CD14-positive monocyte (primary cell): ENCODE measurements around the gene RPL12. TPM values are rescaled to one million over a fixed set of nuclear protein-coding genes. Genes with fewer than 3 reads are reported as not detected.
A peak's percentile ranks its signal among the peaks of the same experiment; 100 is the strongest.

Experiments
- DNase-seq, 3 donors: peaks; one replicate each; pipeline ENCODE4 v3.0.0-alpha.2; 2011 to 2022
- H2AFZ ChIP-seq: 2 replicates; pipeline ENCODE4 v1.6.0; 2012; ENCODE audit warnings: mild to moderate bottlenecking, low read depth, low read length, inconsistent platforms; ENCODE audit not compliant: insufficient read depth, poor library complexity, severe bottlenecking
- H3K27ac ChIP-seq, 2 donors: 1 replicate in 1 of 2; 2 replicates in 1 of 2; pipeline ENCODE4 v1.5.1; 2012 to 2013; ENCODE audit warnings: low read length in 2 of 2, control low read depth in 1 of 2, inconsistent platforms in 1 of 2, low read depth in 1 of 2, mild to moderate bottlenecking in 1 of 2
- H3K27me3 ChIP-seq, 2 donors: one replicate each; pipeline versions ENCODE4 v1.6.0 to v1.6.1; 2011 to 2013; ENCODE audit warnings: low read length in 2 of 2; ENCODE audit not compliant: control insufficient read depth in 2 of 2, insufficient read depth in 2 of 2
- H3K36me3 ChIP-seq, 2 donors: replicated peaks in 1 of 2; 1 replicate in 1 of 2; 2 replicates in 1 of 2; pipeline versions ENCODE4 v1.5.1 to v1.6.1; 2012 to 2013; ENCODE audit warnings: low read length in 2 of 2, control low read depth in 1 of 2, inconsistent platforms in 1 of 2, mild to moderate bottlenecking in 1 of 2; ENCODE audit not compliant: insufficient read depth in 2 of 2, control insufficient read depth in 1 of 2
- H3K4me1 ChIP-seq, 2 donors: 1 replicate in 1 of 2; 2 replicates in 1 of 2; pipeline versions ENCODE4 v1.5.1 to v1.6.1; 2012 to 2013; ENCODE audit warnings: low read length in 2 of 2, control low read depth in 1 of 2, inconsistent platforms in 1 of 2, mild to moderate bottlenecking in 1 of 2, moderate library complexity in 1 of 2; ENCODE audit not compliant: insufficient read depth in 2 of 2, control insufficient read depth in 1 of 2
- H3K4me2 ChIP-seq: replicated peaks from 2 replicates; pipeline ENCODE3; 2012; ENCODE audit warnings: low read length, moderate library complexity, mild to moderate bottlenecking; ENCODE audit not compliant: poor library complexity, severe bottlenecking; ENCODE audit errors: extremely low read depth
- H3K4me3 ChIP-seq, 3 experiments: fragments of 200-600 bp in 1 of 3; sonication (generic) in 1 of 3; replicated peaks in 1 of 3; 1 replicate in 2 of 3; 2 replicates in 1 of 3; pipeline ENCODE4 v1.5.1; 2011 to 2013; ENCODE audit warnings: low read length in 3 of 3, mild to moderate bottlenecking in 3 of 3, control low read depth in 2 of 3, low read depth in 2 of 3, inconsistent platforms in 1 of 3, moderate library complexity in 1 of 3
- H3K79me2 ChIP-seq: 2 replicates; pipeline ENCODE4 v1.6.0; 2012; ENCODE audit warnings: mild to moderate bottlenecking, control low read depth, inconsistent platforms, low read length, moderate library complexity; ENCODE audit not compliant: insufficient read depth
- H3K9ac ChIP-seq: 2 replicates; pipeline ENCODE4 v1.6.0; 2017; ENCODE audit warnings: low read length, mild to moderate bottlenecking; ENCODE audit not compliant: insufficient read depth, poor library complexity, severe bottlenecking
- H3K9me3 ChIP-seq, 2 donors: replicated peaks in 1 of 2; 1 replicate in 1 of 2; 2 replicates in 1 of 2; pipeline versions ENCODE4 v1.5.1 to v1.6.1; 2012 to 2013; ENCODE audit warnings: low read length in 2 of 2, control low read depth in 1 of 2; ENCODE audit not compliant: control insufficient read depth in 1 of 2, insufficient read depth in 1 of 2
- H4K20me1 ChIP-seq: 2 replicates; pipeline ENCODE4 v1.6.0; 2012; ENCODE audit warnings: mild to moderate bottlenecking, low read length, control low read depth, moderate library complexity; ENCODE audit not compliant: insufficient read depth
- H3K27ac Mint-ChIP-seq, 7 donors: one replicate each; pipeline ENCODE4 v1.8.0; 2020; ENCODE audit warnings: mild to moderate bottlenecking in 7 of 7, mixed read lengths in 7 of 7, moderate library complexity in 6 of 7, inconsistent platforms in 2 of 7
- H3K27me3 Mint-ChIP-seq, 3 donors: one replicate each; pipeline ENCODE4 v1.8.0; 2021 to 2022; ENCODE audit warnings: low read depth in 3 of 3, mild to moderate bottlenecking in 3 of 3, mixed read lengths in 3 of 3, moderate library complexity in 3 of 3, inconsistent platforms in 1 of 3
- H3K36me3 Mint-ChIP-seq, 2 donors: one replicate each; pipeline ENCODE4 v1.8.0; 2020; ENCODE audit warnings: mixed read lengths in 2 of 2, inconsistent platforms in 1 of 2, mild to moderate bottlenecking in 1 of 2
- H3K4me1 Mint-ChIP-seq: one replicate; pipeline ENCODE4 v1.8.0; 2020; ENCODE audit warnings: mild to moderate bottlenecking, mixed read lengths
- H3K4me3 Mint-ChIP-seq, 2 donors: one replicate each; pipeline ENCODE4 v1.8.0; 2020; ENCODE audit warnings: mild to moderate bottlenecking in 2 of 2, mixed read lengths in 2 of 2, moderate library complexity in 1 of 2
- H3K9me3 Mint-ChIP-seq, 7 donors: one replicate each; pipeline ENCODE4 v1.8.0; 2020 to 2022; ENCODE audit warnings: mixed read lengths in 7 of 7, mild to moderate bottlenecking in 6 of 7, moderate library complexity in 6 of 7, inconsistent platforms in 2 of 7
- CTCF ChIP-seq: fragments of 200-600 bp; IDR thresholded peaks from one replicate; pipeline ENCODE4 v1.8.0; 2022; ENCODE audit warnings: antibody characterized with exemption, mild to moderate bottlenecking
- WGBS: methylation state at CpG from one replicate; pipeline ENCODE4 v1.1.5; 2013; ENCODE audit warnings: missing lambda C conversion rate; ENCODE audit not compliant: insufficient coverage; 5-methylcytosine and 5-hydroxymethylcytosine counted together
- intact Hi-C, 2 donors: fragments of 100-400 bp; cut with micrococcal nuclease; formaldehyde crosslinking; loops; one replicate each; pipeline versions ENCODE4 v1.15.0 to v1.15.1; 2023
- polyA plus RNA-seq, 3 donors: library from polyadenylated mRNA; depleted of rRNA in 1 of 3; unstranded in 2 of 3; stranded (reverse) in 1 of 3; fragments of 300-500 nt in 2 of 3; fragments of >200 nt in 1 of 3; fragmentation: Illumina TruSeq in 2 of 3; gene quantifications; 1 replicate in 2 of 3; 2 replicates in 1 of 3; pipeline ENCODE4 v1.2.3, GENCODE V29; 2012 to 2021
- small RNA-seq: library from RNA; depleted of rRNA; stranded (forward); fragments of <200 nt; gene quantifications from one replicate; pipeline ENCODE3, GENCODE V24; 2012; ENCODE audit warnings: low read depth; ENCODE audit not compliant: insufficient read length

RPL12 gene
- polyA plus RNA-seq, 3 donors = 417 to 1,509 (median 490) TPM

DNA sequence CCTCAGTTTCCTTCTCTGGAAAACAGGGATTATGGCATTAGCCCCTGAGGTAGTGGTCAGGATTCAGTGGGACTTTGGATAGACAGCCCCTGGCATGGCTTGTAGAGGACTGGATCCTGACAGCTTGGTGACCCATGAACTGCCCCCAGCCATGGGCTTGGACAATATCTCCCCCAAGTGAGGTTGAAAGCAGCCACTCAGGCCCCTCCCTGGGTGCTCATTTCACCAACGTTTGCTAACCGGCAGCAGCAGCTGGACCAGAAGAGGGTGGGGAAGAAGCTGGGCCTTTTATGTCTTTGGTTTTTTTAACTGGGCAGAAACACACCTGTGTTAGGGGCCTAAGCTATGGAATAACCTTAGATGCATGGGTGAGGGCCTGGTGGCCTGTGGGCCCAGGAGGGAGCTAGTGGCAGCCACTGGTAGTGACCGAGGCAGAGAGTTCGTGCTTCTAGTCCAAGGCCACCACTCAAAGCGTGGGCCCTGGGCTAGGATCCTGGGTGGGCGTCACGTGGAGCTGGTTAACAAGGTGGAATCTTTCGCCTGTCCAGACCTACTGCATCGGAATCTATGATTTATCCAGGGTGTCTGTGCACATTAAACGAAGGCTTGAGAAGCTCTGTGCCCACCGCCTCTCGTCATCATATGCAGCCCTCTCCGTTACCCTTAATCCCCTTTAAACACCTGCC is 52.3 kb downstream of the RPL12 start:
- Mint-ChIP-seq H3K4me3 (peak overlapping the region; percentile 76 to 89), H3K27ac (no peak overlapping the region), H3K9me3 (peaks cover 0 to 3% (median 0%) of the 10 kb centered on the region in 7 donors), H3K4me1 (peaks cover 15% of the 10 kb centered on the region), H3K27me3 (peaks cover 15 to 29% (median 15%) of the 10 kb centered on the region in 3 donors), H3K36me3 (peaks cover 0 to 3% of the 10 kb centered on the region in 2 donors)
- Histone ChIP-seq H3K27ac (no peak overlapping the region), H3K9me3 (no peaks in the 10 kb centered on the region), H4K20me1 (peaks cover 5% of the 10 kb centered on the region), H3K4me3 (peak overlapping the region in 1 of 3 experiments; percentile 72), H3K36me3 (peaks cover 0 to 2% of the 10 kb centered on the region in 2 donors), H3K9ac (no peak overlapping the region), H3K4me1 (peaks cover 19 to 27% of the 10 kb centered on the region in 2 donors), H3K27me3 (peaks cover 0 to 7% of the 10 kb centered on the region in 2 donors), H3K4me2 (no peak overlapping the region), H3K79me2 (no peaks in the 10 kb centered on the region), H2AFZ (no peak overlapping the region)
- TF ChIP-seq CTCF = no peak
- intact Hi-C loops = loop anchor here (5.0 kb wide), 1 partner anchor 177 kb away; no protein-coding TSS in a partner anchor
- 100% methylated on average over 11 of the region's 13 CpGs for WGBS
- no peak for DNase-seq

- Histone ChIP-seq H3K27ac (no peak overlapping the region), H3K27me3 (peaks cover 0 to 7% of the 10 kb centered on the region in 2 donors), H3K9ac (peak overlapping the region; percentile 62), H3K4me2 (peak overlapping the region; percentile 87), H3K36me3 (no peaks in the 10 kb centered on the region), H2AFZ (peak overlapping the region; percentile 82), H3K4me1 (peaks cover 19 to 27% of the 10 kb centered on the region in 2 donors), H4K20me1 (peaks cover 5% of the 10 kb centered on the region), H3K4me3 (peak overlapping the region in 2 of 3 experiments; percentile 33 to 72), H3K79me2 (no peaks in the 10 kb centered on the region), H3K9me3 (no peaks in the 10 kb centered on the region)
- H3K4me1 Mint-ChIP-seq = peaks cover 15% of the 10 kb centered on the region
- DNase-seq = no peak
- H3K27me3 Mint-ChIP-seq = peaks cover 12 to 29% (median 15%) of the 10 kb centered on the region in 3 donors
- peaks cover 0 to 3% of the 10 kb centered on the region in 2 donors for H3K36me3 Mint-ChIP-seq
- intact Hi-C loops = loop anchor here (5.0 kb wide), 1 partner anchor 176 kb away; no protein-coding TSS in a partner anchor
- peak overlapping the region in 2 of 7 donors; percentile 14 to 61 for H3K27ac Mint-ChIP-seq
- WGBS = 41% methylated on average over 5 of the region's 5 CpGs
- TF ChIP-seq CTCF = no peak
- H3K9me3 Mint-ChIP-seq = peaks cover 0 to 3% (median 0%) of the 10 kb centered on the region in 7 donors
- peak overlapping the region; percentile 76 to 89 for H3K4me3 Mint-ChIP-seq
Observed at GRCh38 chr9:127398275-127398647, 52.9 kb downstream of the RPL12 start.

Small RNA genes within 50 kb of the gene (small RNA-seq; reads per million reads assigned to genes)
- gene RF00019 (not detected), gene SNORA65 (48.7 reads per million, percentile 93 among the genes with 10 or more reads in this experiment)

Other genes with a start within 250 kb of the RPL12 start
- gene GARNL3, start 186.6 kb downstream of the RPL12 start, polyA plus RNA-seq = 1 to 10 TPM in 1 of 3 donors, under 1 TPM in 2; 0.39 to 1.5 (median 0.94) TPM
- gene SLC2A8, start 54.2 kb downstream of the RPL12 start, polyA plus RNA-seq = 1 to 10 TPM; 6.6 to 8.7 (median 6.6) TPM
- 1 to 10 TPM; 1.4 to 3.3 (median 2.0) TPM for gene ZNF79, start 27.0 kb downstream of the RPL12 start, polyA plus RNA-seq
- 10 to 100 TPM in 1 of 3 donors, 1 to 10 TPM in 2; 6.0 to 19.8 (median 8.2) TPM for gene LRSAM1, start 104 bp upstream of the RPL12 start, polyA plus RNA-seq
- gene STXBP1, start 160.9 kb upstream of the RPL12 start, polyA plus RNA-seq = under 1 TPM in 2 of 3 donors, not detected in 1; 0.27 to 0.59 TPM